Heart left ventricle (tissue), 13 donors: ENCODE measurements around the gene KIRREL3.

Experiments
- POLR2A ChIP-seq, 2 donors: fragments of 450-650 bp; IDR thresholded peaks; one replicate each; pipeline ENCODE4 v1.6.1; 2017; ENCODE audit warnings: antibody characterized with exemption in 2 of 2, mild to moderate bottlenecking in 2 of 2, moderate library complexity in 2 of 2
- TF ChIP-seq, protein P1 (sequence below), 12 donors: fragments of 200-600 bp; sonication (generic) in 4 of 12; IDR thresholded peaks; one replicate each; pipeline versions ENCODE4 v1.5.0 to v1.8.0; 2018 to 2022; ENCODE audit warnings: antibody characterized with exemption in 12 of 12, mild to moderate bottlenecking in 5 of 12
- donor health status: ischemic (EF 13 %, LVEDD 7.1; RV severe dilation, severe dysfunction).
- donor health status: DM: no; HTN: yes; CAD: no.
- donor health status: DM: no; HTN: no; CAD: no.
- donor health status: ischemic (EF 25% LVEDD 6.9; RV normal size, moderate dysfunction).
- donor health status: ischemic (EF 25% LVEDD 5.7; RV mildly dilated, moderate dysfunction).
- donor health status: ischemic (EF 35%, LVEDD 5.7; RV mildly dilated, moderate dysfunction).
- donor health status: nonischemic (EF 11% LVEDD 7.7; RV severe dilation, severe dysfunction).
- donor health status: DM: yes; HTN: yes; CAD: no.
- donor health status: PGD.
- donor health status: ischemic (EF 29% LVEDD 5.4; RV normal size, mild dysfunction).
- donor health status: nonischemic (EF 23%, LVEDD 6.1; RV moderate dilation, normal function).

DNA sequence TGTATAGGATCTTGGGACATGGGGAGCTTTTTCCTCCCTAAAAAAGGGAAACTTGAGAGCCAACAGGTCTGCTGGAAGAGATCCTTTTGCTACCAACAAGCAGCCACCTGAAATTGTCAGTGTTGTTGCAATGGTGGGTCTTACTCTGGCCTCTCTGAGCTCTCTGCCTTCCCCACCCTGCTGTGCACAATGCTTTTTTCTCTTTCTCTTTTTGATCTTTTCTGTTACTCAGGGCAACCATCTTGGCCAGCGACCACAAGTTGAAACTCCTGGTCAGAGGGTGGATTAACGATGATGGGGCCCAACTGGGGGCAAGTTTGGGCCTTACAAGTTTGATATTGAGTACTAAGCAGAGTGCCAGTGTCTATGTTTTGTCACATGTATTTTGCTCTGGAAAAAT is 155.8 kb downstream of the KIRREL3 start:
- TF ChIP-seq, protein P1, sequence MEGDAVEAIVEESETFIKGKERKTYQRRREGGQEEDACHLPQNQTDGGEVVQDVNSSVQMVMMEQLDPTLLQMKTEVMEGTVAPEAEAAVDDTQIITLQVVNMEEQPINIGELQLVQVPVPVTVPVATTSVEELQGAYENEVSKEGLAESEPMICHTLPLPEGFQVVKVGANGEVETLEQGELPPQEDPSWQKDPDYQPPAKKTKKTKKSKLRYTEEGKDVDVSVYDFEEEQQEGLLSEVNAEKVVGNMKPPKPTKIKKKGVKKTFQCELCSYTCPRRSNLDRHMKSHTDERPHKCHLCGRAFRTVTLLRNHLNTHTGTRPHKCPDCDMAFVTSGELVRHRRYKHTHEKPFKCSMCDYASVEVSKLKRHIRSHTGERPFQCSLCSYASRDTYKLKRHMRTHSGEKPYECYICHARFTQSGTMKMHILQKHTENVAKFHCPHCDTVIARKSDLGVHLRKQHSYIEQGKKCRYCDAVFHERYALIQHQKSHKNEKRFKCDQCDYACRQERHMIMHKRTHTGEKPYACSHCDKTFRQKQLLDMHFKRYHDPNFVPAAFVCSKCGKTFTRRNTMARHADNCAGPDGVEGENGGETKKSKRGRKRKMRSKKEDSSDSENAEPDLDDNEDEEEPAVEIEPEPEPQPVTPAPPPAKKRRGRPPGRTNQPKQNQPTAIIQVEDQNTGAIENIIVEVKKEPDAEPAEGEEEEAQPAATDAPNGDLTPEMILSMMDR (IDR thresholded peaks at IDR 0.05), result no peak
- no peak for TF ChIP-seq POLR2A (IDR thresholded peaks at IDR 0.05)
